A549 (cell line): ENCODE measurements around the gene SLC36A1.

Experiments used
- POLR2A ChIP-seq: IDR thresholded peaks from 2 replicates; pipeline ENCODE4 v1.6.1; 2012; ENCODE audit warnings: mild to moderate bottlenecking, low read length
- ZSCAN20 ChIP-seq: fragments of 250-450 bp; sonication (Bioruptor Pico); IDR thresholded peaks from 2 replicates; pipeline ENCODE4 v1.8.0; 2022; ENCODE audit warnings: mild to moderate bottlenecking, moderate library complexity

- TF ChIP-seq ZSCAN20 (CRISPR knock-in tag) (no peak), POLR2A (no peak)
Observed at GRCh38 chr5:151476016-151476415, 28.6 kb downstream of the SLC36A1 start.
